ENCODE measurements around the gene EXOC1L. TPM values are rescaled to one million over a fixed set of nuclear protein-coding genes. Genes with fewer than 3 reads are reported as not detected.
A peak's percentile ranks its signal among the peaks of the same experiment; 100 is the strongest.
"Not testable (repeated sequence)": the region's sequence is repeated elsewhere in the genome, so short reads cannot be mapped to it uniquely, and the experiment has no call there.

EXOC1L gene
- total and polyA plus RNA-seq, 9 of the 15 experiments (the other 6 are each of a cell fraction or from before 2014, with no cell fraction given) = 0.38 to 3.9 (median 1.0) TPM; not detected in 1

- TF ChIP-seq POLR2H (tag; IDR thresholded peaks at IDR 0.05; ENCODE audit: low read depth) (peak; percentile 39; the same call in 1 of the 2 replicates), ETV1 (tag; conservative IDR thresholded peaks at IDR 0.05; ENCODE audit: low read depth) (peak; percentile 60), SMAD4 (CRISPR knock-in tag; conservative IDR thresholded peaks at IDR 0.05) (peak; percentile 59; the same call in 1 of the 2 replicates), CXXC5 (CRISPR knock-in tag; IDR thresholded peaks at IDR 0.05) (peak; percentile 30; the same call in 1 of the 2 replicates), POLR2G (IDR thresholded peaks at IDR 0.05; ENCODE audit: low read depth, low read length) (peak; percentile 51), ZNF316 (IDR thresholded peaks at IDR 0.05) (peak; percentile 51; the same call in 1 of the 2 replicates), NFIC (IDR thresholded peaks at IDR 0.05) (0 out of 2 replicates have a peak, but pooled peaks have one; percentile 16), TAF1 (IDR thresholded peaks at IDR 0.05; ENCODE audit: control insufficient read depth, extremely low read depth, insufficient read depth, low read length, severe bottlenecking) (peak; percentile 17), EP400 (IDR thresholded peaks at IDR 0.05) (peak; percentile 79), ZBTB17 (CRISPR knock-in tag; IDR thresholded peaks at IDR 0.05) (0 out of 2 replicates have a peak, but pooled peaks have one; percentile 28), NCOR1 (IDR thresholded peaks at IDR 0.05) (peak; percentile 32; the same call in 1 of the 2 replicates), C11orf30 (IDR thresholded peaks at IDR 0.05; ENCODE audit: low read depth) (peak; percentile 13; the same call in 1 of the 2 replicates), TAF9B (IDR thresholded peaks at IDR 0.05; ENCODE audit: partially characterized antibody) (peak; percentile 72), FOXK2 (conservative IDR thresholded peaks at IDR 0.05 in 1 of 2, IDR thresholded peaks at IDR 0.05 in 1 of 2; ENCODE audit: low read depth in 2 of 2) (peak; percentile 94 to 97), NRF1 (conservative IDR thresholded peaks at IDR 0.05 in 1 of 2, IDR thresholded peaks at IDR 0.05 in 1 of 2) (peak; percentile 35 to 44; a peak in 2 of 4 replicates)
- TF ChIP-seq, protein P1, sequence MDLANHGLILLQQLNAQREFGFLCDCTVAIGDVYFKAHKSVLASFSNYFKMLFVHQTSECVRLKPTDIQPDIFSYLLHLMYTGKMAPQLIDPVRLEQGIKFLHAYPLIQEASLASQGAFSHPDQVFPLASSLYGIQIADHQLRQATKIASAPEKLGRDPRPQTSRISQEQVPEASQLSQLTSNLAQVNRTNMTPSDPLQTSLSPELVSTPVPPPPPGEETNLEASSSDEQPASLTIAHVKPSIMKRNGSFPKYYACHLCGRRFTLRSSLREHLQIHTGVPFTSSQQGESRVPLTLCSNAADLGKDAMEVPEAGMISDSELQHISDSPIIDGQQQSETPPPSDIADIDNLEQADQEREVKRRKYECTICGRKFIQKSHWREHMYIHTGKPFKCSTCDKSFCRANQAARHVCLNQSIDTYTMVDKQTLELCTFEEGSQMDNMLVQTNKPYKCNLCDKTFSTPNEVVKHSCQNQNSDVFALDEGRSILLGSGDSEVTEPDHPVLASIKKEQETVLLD (IDR thresholded peaks at IDR 0.05) = peak; percentile 62; the same call in 1 of the 2 replicates
- TF ChIP-seq, protein P2, sequence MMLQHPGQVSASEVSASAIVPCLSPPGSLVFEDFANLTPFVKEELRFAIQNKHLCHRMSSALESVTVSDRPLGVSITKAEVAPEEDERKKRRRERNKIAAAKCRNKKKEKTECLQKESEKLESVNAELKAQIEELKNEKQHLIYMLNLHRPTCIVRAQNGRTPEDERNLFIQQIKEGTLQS (IDR thresholded peaks at IDR 0.05) = peak; percentile 22; the same call in 1 of the 2 replicates
- TF ChIP-seq, protein P2 (CRISPR knock-in tag; conservative IDR thresholded peaks at IDR 0.05) = not testable (repeated sequence)
- TF ChIP-seq, protein P3, sequence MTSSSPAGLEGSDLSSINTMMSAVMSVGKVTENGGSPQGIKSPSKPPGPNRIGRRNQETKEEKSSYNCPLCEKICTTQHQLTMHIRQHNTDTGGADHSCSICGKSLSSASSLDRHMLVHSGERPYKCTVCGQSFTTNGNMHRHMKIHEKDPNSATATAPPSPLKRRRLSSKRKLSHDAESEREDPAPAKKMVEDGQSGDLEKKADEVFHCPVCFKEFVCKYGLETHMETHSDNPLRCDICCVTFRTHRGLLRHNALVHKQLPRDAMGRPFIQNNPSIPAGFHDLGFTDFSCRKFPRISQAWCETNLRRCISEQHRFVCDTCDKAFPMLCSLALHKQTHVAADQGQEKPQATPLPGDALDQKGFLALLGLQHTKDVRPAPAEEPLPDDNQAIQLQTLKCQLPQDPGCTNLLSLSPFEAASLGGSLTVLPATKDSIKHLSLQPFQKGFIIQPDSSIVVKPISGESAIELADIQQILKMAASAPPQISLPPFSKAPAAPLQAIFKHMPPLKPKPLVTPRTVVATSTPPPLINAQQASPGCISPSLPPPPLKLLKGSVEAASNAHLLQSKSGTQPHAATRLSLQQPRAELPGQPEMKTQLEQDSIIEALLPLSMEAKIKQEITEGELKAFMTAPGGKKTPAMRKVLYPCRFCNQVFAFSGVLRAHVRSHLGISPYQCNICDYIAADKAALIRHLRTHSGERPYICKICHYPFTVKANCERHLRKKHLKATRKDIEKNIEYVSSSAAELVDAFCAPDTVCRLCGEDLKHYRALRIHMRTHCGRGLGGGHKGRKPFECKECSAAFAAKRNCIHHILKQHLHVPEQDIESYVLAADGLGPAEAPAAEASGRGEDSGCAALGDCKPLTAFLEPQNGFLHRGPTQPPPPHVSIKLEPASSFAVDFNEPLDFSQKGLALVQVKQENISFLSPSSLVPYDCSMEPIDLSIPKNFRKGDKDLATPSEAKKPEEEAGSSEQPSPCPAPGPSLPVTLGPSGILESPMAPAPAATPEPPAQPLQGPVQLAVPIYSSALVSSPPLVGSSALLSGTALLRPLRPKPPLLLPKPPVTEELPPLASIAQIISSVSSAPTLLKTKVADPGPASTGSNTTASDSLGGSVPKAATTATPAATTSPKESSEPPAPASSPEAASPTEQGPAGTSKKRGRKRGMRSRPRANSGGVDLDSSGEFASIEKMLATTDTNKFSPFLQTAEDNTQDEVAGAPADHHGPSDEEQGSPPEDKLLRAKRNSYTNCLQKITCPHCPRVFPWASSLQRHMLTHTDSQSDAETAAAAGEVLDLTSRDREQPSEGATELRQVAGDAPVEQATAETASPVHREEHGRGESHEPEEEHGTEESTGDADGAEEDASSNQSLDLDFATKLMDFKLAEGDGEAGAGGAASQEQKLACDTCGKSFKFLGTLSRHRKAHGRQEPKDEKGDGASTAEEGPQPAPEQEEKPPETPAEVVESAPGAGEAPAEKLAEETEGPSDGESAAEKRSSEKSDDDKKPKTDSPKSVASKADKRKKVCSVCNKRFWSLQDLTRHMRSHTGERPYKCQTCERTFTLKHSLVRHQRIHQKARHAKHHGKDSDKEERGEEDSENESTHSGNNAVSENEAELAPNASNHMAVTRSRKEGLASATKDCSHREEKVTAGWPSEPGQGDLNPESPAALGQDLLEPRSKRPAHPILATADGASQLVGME (CRISPR knock-in tag; IDR thresholded peaks at IDR 0.05) = 0 out of 2 replicates have a peak, but pooled peaks have one; percentile 26
Measured at GRCh38 chr4:55841373-55842239, 22.0 kb downstream of the EXOC1L start (continued).
